K562 (cell line): Measurements from ENCODE around the gene BNIPL. TPM values are rescaled to one million over a fixed set of nuclear protein-coding genes. Genes with fewer than 3 reads are reported as not detected.

ENCODE experiments used
- ADNP ChIP-seq: fragments of 200-800 bp; sonication (Bioruptor generic); IDR thresholded peaks from 2 replicates; pipeline ENCODE4 v1.6.1; 2016; ENCODE audit warnings: missing genetic modification characterization, missing compliant biosample characterization
- CTBP1 ChIP-seq: fragments of 450-650 bp; IDR thresholded peaks from 2 replicates; pipeline ENCODE4 v1.6.1; 2016; ENCODE audit warnings: borderline replicate concordance
- HDAC8 ChIP-seq: fragments of 450-650 bp; IDR thresholded peaks from 2 replicates; pipeline ENCODE4 v1.6.1; 2016; ENCODE audit warnings: mild to moderate bottlenecking, missing genetic modification characterization, moderate library complexity, missing compliant biosample characterization
- MEF2D ChIP-seq: conservative IDR thresholded peaks from 2 replicates; pipeline ENCODE4 v1.6.1; 2016; ENCODE audit warnings: low read depth, missing genetic modification characterization, missing compliant biosample characterization
- MTA1 ChIP-seq: fragments of 450-650 bp; IDR thresholded peaks from 2 replicates; pipeline ENCODE4 v1.6.1; 2017; ENCODE audit warnings: borderline replicate concordance
- PHB ChIP-seq: fragments of 250-450 bp; sonication (Bioruptor Pico); IDR thresholded peaks from 2 replicates; pipeline ENCODE4 v1.5.0; 2021
- RAD21 ChIP-seq, 2 experiments: fragments of 250-450 bp in 1 of 2; fragments of 450-650 bp in 1 of 2; sonication (Bioruptor Pico) in 1 of 2; formaldehyde crosslinking in 1 of 2; IDR thresholded peaks in 1 of 2; conservative IDR thresholded peaks in 1 of 2; 2 replicates each; pipeline versions ENCODE4 v1.4.0 to v1.8.0; 2020 to 2022; ENCODE audit warnings: mild to moderate bottlenecking in 2 of 2, moderate library complexity in 1 of 2
- RFX1 ChIP-seq: fragments of 450-650 bp; IDR thresholded peaks from 2 replicates; pipeline ENCODE4 v1.6.1; 2016; ENCODE audit warnings: mild to moderate bottlenecking, moderate library complexity
- SAFB ChIP-seq: fragments of 200-400 bp; formaldehyde crosslinking; IDR thresholded peaks from 2 replicates; pipeline ENCODE4 v1.6.1; 2017; ENCODE audit warnings: low read depth, low read length, borderline replicate concordance
- SOX6 ChIP-seq: fragments of 450-650 bp; IDR thresholded peaks from 2 replicates; pipeline ENCODE4 v1.6.1; 2014; ENCODE audit warnings: mild to moderate bottlenecking
- SRSF7 ChIP-seq: fragments of 200-400 bp; formaldehyde crosslinking; optimal IDR thresholded peaks from 2 replicates; pipeline ENCODE3; 2017; ENCODE audit warnings: mild to moderate bottlenecking, low read depth, low read length
- ZNF165 ChIP-seq: fragments of 250-450 bp; sonication (Bioruptor Pico); IDR thresholded peaks from 2 replicates; pipeline ENCODE4 v1.4.0; 2020; ENCODE audit warnings: borderline replicate concordance
- ZNF253 ChIP-seq: fragments of 250-450 bp; sonication (Bioruptor Pico); conservative IDR thresholded peaks from 2 replicates; pipeline ENCODE4 v1.6.1; 2021; ENCODE audit warnings: mild to moderate bottlenecking
- ZNF436 ChIP-seq: fragments of 250-450, 450-650 bp; sonication (Bioruptor Pico); formaldehyde crosslinking; IDR thresholded peaks from 2 replicates; pipeline ENCODE4 v1.7.0; 2020; ENCODE audit warnings: mild to moderate bottlenecking
- ZNF76 ChIP-seq: fragments of 250-450 bp; sonication (Bioruptor Pico); IDR thresholded peaks from 2 replicates; pipeline ENCODE4 v1.4.0; 2020; ENCODE audit warnings: mild to moderate bottlenecking, moderate library complexity, borderline replicate concordance
- polyA plus RNA-seq, 8 experiments: library from polyadenylated mRNA; depleted of rRNA in 4 of 8; stranded (reverse) in 5 of 8; unstranded in 3 of 8; fragments of >200 nt; fragmentation: Nextera tagmentation in 2 of 8; fragmentation: Illumina TruSeq in 1 of 8; extraction: Ambion mirVana in 2 of 8; extraction: Trizol in 1 of 8; gene quantifications; 2 replicates each; pipeline versions ENCODE4 v1.2.1 to v1.2.3, GENCODE V29; 2011 to 2014; ENCODE audit warnings: inconsistent platforms in 1 of 8, missing spikeins in 1 of 8
- total RNA-seq, 7 experiments: library from RNA; depleted of rRNA in 6 of 7; stranded (reverse); fragments of >200 nt in 6 of 7; fragmentation: Illumina TruSeq in 2 of 7; extraction: Trizol in 2 of 7; gene quantifications; 2 replicates each; pipeline versions ENCODE4 v1.2.1 to v1.2.3, GENCODE V29; 2011 to 2021; ENCODE audit warnings: low replicate concordance in 1 of 7
- TF ChIP-seq, protein P1 (sequence below): fragments of 250-450 bp; sonication (Bioruptor Pico); IDR thresholded peaks from 2 replicates; pipeline ENCODE4 v1.4.0; 2020; ENCODE audit warnings: mild to moderate bottlenecking, moderate library complexity, borderline replicate concordance
- TF ChIP-seq, protein P2 (sequence below): fragments of 450-650 bp; IDR thresholded peaks from 2 replicates; pipeline ENCODE4 v1.7.0; 2016; ENCODE audit warnings: borderline replicate concordance
- TF ChIP-seq, protein P3 (sequence below), 3 experiments: fragments of 200-800 bp in 1 of 3; sonication (Bioruptor generic) in 1 of 3; sonication (generic) in 1 of 3; formaldehyde crosslinking in 1 of 3; IDR thresholded peaks; 2 replicates each; pipeline versions ENCODE4 v1.6.1 to v1.8.0; 2016 to 2022; ENCODE audit warnings: mild to moderate bottlenecking in 2 of 3, missing compliant biosample characterization in 2 of 3, missing genetic modification characterization in 2 of 3, missing genetic modification reagents in 1 of 3
- TF ChIP-seq, protein P4 (sequence below): fragments of 250-450 bp; sonication (Bioruptor Pico); IDR thresholded peaks from 2 replicates; pipeline ENCODE4 v1.8.0; 2021; ENCODE audit warnings: moderate library complexity, mild to moderate bottlenecking, inconsistent platforms
- TF ChIP-seq, protein P5 (sequence below): IDR thresholded peaks from 2 replicates; pipeline ENCODE4 v1.6.1; 2016; ENCODE audit warnings: missing genetic modification characterization, missing compliant biosample characterization

BNIPL gene
- total and polyA plus RNA-seq, 9 of the 15 experiments (the other 6 are each of a cell fraction or from before 2014, with no cell fraction given) = 0.08 to 1.4 (median 0.68) TPM

DNA sequence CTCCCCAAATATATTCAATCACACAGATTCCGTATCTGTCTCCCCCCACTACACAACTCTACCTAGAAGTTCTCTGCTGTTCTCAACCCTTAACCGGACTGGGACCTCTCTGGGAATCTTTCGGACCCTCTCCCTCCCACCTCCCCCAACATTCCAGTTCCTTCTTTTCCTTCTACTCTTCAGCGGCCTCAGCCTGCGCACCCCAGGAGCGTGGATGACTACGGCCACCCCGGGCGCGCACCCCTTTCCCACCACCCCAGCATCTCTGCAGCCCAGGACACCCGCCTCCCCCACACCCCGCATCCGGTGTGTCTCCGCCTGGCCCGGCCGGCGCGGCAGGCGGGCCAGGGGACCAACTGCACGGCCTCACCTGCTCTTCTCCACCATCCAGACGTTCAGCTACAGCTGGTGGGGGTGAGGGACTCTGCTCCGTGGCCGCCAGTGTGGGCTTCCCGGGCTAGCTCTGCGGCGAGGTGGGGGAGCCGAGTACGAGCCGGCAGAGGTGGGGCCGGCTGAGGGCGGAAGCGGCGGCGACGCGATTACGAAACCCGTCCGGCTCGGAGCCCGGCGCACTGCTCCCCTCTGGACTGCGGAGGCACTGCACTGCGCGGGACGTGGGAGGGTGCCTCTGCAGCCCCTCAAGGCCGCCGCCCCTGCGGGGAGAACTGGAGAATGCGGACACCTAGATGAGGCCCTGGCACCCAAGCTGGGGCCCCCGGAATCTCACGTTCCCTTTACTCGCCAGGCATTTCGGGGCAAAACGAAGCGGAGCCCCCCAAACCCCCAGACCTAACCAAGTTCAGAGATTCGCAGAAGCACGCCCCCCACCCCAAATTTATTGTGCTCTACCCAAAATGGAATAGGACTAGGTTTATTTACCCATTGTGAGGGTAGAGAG, 23.0 kb downstream of the BNIPL start, which contains the start of gene CDC42SE1 (continued):
- TF ChIP-seq SAFB = 0 out of 2 replicates have a peak, but pooled peaks have one; percentile 46
- TF ChIP-seq, protein P1, sequence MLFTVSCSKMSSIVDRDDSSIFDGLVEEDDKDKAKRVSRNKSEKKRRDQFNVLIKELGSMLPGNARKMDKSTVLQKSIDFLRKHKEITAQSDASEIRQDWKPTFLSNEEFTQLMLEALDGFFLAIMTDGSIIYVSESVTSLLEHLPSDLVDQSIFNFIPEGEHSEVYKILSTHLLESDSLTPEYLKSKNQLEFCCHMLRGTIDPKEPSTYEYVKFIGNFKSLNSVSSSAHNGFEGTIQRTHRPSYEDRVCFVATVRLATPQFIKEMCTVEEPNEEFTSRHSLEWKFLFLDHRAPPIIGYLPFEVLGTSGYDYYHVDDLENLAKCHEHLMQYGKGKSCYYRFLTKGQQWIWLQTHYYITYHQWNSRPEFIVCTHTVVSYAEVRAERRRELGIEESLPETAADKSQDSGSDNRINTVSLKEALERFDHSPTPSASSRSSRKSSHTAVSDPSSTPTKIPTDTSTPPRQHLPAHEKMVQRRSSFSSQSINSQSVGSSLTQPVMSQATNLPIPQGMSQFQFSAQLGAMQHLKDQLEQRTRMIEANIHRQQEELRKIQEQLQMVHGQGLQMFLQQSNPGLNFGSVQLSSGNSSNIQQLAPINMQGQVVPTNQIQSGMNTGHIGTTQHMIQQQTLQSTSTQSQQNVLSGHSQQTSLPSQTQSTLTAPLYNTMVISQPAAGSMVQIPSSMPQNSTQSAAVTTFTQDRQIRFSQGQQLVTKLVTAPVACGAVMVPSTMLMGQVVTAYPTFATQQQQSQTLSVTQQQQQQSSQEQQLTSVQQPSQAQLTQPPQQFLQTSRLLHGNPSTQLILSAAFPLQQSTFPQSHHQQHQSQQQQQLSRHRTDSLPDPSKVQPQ (CRISPR knock-in tag) = no peak
- TF ChIP-seq ZNF165 (CRISPR knock-in tag) = no peak
- no peak for TF ChIP-seq ADNP (tag)
- TF ChIP-seq SOX6 = peak; percentile 35; the same call in 1 of the 2 replicates
- TF ChIP-seq ZNF253 (CRISPR knock-in tag) = no peak
- no peak for TF ChIP-seq SRSF7
- TF ChIP-seq, protein P2, sequence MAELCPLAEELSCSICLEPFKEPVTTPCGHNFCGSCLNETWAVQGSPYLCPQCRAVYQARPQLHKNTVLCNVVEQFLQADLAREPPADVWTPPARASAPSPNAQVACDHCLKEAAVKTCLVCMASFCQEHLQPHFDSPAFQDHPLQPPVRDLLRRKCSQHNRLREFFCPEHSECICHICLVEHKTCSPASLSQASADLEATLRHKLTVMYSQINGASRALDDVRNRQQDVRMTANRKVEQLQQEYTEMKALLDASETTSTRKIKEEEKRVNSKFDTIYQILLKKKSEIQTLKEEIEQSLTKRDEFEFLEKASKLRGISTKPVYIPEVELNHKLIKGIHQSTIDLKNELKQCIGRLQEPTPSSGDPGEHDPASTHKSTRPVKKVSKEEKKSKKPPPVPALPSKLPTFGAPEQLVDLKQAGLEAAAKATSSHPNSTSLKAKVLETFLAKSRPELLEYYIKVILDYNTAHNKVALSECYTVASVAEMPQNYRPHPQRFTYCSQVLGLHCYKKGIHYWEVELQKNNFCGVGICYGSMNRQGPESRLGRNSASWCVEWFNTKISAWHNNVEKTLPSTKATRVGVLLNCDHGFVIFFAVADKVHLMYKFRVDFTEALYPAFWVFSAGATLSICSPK = no peak
- no peak for TF ChIP-seq HDAC8 (tag)
- peak; percentile 45 to 59 for TF ChIP-seq RAD21 (CRISPR knock-in tag; conservative IDR thresholded peaks at IDR 0.05 in 1 of 2, IDR thresholded peaks at IDR 0.05 in 1 of 2)
- TF ChIP-seq, protein P3, sequence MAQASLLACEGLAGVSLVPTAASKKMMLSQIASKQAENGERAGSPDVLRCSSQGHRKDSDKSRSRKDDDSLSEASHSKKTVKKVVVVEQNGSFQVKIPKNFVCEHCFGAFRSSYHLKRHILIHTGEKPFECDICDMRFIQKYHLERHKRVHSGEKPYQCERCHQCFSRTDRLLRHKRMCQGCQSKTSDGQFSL (CRISPR knock-in tag; IDR thresholded peaks at IDR 0.05) = peak; percentile 95
- TF ChIP-seq, protein P3 (tag; IDR thresholded peaks at IDR 0.05) = peak in 1 of 2 experiments; percentile 71; a peak in 2 of 4 replicates
- no peak for TF ChIP-seq MTA1
- TF ChIP-seq CTBP1 = peak; percentile 80
- no peak for TF ChIP-seq RFX1
- TF ChIP-seq MEF2D = no peak
- TF ChIP-seq ZNF76 (CRISPR knock-in tag) = no peak
- TF ChIP-seq, protein P4, sequence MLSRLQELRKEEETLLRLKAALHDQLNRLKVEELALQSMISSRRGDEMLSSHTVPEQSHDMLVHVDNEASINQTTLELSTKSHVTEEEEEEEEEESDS (CRISPR knock-in tag) = no peak
- no peak for TF ChIP-seq PHB (CRISPR knock-in tag)
- TF ChIP-seq ZNF436 (CRISPR knock-in tag) = peak; percentile 28; the same call in 1 of the 2 replicates
- TF ChIP-seq, protein P5, sequence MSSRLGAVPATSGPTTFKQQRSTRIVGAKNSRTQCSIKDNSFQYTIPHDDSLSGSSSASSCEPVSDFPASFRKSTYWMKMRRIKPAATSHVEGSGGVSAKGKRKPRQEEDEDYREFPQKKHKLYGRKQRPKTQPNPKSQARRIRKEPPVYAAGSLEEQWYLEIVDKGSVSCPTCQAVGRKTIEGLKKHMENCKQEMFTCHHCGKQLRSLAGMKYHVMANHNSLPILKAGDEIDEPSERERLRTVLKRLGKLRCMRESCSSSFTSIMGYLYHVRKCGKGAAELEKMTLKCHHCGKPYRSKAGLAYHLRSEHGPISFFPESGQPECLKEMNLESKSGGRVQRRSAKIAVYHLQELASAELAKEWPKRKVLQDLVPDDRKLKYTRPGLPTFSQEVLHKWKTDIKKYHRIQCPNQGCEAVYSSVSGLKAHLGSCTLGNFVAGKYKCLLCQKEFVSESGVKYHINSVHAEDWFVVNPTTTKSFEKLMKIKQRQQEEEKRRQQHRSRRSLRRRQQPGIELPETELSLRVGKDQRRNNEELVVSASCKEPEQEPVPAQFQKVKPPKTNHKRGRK = no peak
